HG02588 (cell line): ENCODE measurements around the gene NCF2.
"Not testable (repeated sequence)": the region's sequence is repeated elsewhere in the genome, so short reads cannot be mapped to it uniquely, and the experiment has no call there.

ENCODE experiments used
- ATAC-seq: cut with Tn5 transposase; IDR thresholded peaks from one replicate; pipeline ENCODE4 v1.9.1; 2021; ENCODE audit warnings: mild to moderate bottlenecking, moderate library complexity; ENCODE audit not compliant: unreplicated experiment

Gene NCF2, protein sequence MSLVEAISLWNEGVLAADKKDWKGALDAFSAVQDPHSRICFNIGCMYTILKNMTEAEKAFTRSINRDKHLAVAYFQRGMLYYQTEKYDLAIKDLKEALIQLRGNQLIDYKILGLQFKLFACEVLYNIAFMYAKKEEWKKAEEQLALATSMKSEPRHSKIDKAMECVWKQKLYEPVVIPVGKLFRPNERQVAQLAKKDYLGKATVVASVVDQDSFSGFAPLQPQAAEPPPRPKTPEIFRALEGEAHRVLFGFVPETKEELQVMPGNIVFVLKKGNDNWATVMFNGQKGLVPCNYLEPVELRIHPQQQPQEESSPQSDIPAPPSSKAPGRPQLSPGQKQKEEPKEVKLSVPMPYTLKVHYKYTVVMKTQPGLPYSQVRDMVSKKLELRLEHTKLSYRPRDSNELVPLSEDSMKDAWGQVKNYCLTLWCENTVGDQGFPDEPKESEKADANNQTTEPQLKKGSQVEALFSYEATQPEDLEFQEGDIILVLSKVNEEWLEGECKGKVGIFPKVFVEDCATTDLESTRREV

DNA sequence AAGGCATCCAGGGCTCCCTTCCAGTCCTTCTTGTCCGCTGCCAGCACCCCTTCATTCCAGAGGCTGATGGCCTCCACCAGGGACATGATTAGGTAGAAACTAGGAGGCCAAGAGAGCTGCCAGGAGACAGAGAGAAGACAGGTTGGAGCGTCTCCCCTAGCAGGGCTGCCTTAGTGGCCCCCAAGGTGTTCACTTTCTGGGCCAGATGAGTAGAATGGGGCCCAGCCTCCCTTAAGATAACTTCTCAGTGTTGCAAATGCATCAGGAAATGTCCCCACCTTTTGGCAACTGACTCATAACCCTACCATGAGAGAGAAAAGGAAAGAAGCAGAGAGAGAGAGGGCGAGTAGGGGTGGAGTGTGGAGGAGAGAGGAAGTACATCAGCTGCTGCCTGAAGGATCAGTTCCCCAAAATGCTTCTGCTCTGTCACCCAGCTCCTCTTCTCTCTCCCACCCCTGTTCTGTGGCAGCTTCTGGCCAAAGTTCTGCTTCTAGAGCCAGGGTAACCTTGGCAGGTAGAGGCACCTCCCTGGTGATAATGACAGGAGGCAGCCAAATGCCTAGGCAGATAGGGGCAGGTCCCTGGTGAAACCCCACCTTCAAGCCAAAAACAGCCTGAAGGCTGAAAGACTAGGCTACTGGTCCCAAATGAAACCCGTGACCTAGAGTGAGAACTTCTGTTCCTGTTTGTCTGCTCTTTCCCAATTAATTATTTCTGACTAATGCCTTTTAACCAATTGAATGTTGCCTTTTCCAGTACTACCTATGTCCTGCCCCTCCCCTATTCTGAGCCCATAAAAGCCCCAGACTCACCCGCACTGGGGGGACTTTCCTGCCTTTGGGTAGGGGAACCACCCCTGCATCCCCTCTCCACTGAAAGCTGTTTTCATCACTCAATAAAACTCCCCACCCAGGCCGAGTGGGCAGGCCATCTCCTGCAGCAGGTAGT, at the start of gene NCF2:
TSS of gene NCF2 (minus strand) at position 216 of the 948 bp plus-strand sequence. CDS start at position 86, 130 bp downstream.
- peak; percentile 86 for ATAC-seq

DNA sequence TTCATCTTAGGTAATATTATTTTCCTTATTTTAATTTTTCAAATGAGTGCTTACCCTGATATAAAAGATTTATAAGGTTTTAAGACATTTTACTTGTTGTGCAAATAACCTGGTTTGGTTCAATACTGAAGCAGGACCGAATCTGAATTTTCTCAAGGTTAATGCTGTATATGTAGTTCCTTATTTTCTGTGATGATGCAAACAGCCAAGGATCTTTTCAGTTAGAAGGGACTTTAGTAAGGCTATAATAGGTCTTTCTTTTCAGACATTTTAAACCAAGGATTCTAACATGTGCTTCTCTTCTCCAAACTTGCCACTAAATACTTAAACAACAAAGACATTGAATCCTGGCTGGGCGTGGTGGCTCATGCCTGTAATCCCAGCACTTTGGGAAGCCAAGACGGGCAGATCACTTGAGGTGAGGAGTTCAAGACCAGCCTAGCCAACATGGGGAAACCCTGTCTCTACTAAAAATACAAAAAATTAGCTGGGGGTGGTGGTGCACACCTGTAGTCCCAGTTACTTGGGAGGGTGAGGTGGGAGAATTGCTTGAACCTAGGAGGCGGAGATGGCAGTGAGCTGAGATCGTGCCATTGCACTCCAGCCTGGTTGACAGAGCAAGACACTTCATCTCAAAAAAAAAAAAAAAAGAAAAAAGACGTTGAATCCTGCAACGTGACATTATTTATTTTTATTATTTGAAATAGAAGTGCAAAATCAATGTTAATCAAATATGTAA, 48.6 kb upstream of the NCF2 start:
- ATAC-seq = no peak

DNA sequence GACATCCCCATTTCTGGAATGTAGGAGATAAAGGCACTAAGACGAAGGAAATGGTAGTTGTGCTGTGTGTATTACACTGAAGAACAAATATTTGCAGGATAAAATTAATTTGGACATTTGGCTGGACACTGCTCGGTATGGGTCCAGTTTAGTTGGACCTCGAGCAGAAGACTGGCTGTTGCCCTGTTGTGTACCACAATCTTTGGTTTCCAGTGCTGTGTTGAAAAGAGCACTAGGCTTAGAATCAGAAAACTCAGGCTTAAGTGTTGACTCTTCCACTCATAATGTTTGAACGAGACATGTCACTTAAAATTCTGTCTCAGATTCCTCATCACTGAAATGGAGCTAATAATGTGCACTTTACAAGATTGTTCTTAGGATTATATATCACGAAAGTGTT, 46.5 kb upstream of the NCF2 start:
- ATAC-seq = no peak

DNA sequence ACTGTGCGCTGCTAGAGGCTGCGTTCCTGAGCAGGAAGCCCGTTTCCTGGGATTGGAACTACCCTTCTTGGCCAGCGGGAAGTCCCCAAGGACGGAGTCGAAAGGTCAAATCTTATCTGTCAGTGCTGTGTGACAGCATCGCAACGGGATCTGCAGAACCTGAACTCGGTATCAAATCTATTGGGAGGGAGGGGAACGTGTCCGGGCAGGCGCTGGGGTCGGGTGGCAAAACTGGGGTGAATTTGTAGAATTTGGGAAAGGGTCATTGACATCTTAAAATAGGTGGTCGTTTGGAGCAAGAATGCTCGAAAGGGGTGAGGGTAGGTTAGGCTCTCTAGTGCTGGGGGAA, 46.0 kb upstream of the NCF2 start:
- no peak for ATAC-seq

DNA sequence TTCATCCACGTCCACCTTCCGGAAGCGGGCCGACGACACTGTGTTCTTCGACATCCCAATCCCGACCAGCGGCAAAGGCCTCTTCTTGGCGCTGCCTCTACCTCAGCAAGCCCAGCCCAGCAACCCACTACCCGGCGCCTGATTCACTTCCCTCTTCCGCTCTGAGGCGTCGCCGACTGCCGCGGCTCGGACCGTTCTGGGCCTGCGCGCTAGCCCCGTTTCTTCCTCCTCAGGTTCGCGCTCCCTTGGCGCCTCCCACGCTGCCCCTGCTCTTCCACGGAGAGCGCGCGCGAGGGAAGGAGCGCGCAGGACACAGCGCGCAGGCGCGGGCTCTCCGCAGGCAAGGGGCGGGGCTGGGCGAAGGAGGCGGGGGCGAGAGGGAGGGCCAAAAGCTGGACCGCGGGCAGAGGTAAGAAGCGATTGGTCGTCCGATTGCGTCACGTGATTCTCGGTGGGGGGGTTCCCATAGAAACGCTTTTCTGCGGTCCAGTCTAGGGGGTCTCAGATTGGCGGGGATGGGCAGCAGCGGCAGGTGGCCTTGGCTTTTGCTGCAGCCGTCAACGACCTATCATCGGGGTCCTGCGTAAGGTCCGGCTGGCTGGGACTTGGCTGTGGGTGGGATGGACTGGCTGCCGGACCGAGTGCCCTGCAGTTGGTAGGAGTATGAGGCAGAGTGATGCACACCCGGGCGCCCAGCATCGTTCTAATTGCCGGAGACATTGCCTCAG, 45.5 kb upstream of the NCF2 start, which contains the start of gene ARPC5:
TSS of gene ARPC5 (minus strand) at position 178 of the 728 bp plus-strand sequence. CDS start at position 54, 124 bp downstream.
- peak; percentile 83 for ATAC-seq

DNA sequence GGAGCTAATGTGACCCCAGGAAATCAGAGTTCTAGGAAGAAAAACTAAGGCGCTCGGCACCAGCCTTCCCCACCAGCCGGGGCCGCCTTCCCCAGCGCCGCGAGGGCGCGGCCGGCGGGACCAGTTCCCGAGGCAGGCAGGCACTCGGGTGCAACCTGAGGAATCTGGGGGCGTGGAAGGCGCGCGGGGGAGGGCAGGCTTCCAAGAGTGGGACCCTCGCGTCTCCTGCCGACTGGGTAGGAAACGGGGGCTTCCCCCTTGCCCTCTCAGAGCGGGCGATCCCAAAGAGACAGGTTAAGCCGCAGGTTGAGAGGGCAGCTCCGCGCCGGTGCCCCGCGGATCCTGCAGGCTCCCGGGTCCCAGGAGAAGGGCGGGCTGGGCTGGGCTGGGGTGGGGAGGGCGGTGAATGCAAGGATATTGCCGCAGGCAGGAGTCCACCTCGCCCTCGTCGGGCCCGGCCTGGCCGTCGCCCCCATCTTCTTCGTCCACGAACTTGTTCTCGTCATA, 44.9 kb upstream of the NCF2 start:
- peak; percentile 11 for ATAC-seq

DNA sequence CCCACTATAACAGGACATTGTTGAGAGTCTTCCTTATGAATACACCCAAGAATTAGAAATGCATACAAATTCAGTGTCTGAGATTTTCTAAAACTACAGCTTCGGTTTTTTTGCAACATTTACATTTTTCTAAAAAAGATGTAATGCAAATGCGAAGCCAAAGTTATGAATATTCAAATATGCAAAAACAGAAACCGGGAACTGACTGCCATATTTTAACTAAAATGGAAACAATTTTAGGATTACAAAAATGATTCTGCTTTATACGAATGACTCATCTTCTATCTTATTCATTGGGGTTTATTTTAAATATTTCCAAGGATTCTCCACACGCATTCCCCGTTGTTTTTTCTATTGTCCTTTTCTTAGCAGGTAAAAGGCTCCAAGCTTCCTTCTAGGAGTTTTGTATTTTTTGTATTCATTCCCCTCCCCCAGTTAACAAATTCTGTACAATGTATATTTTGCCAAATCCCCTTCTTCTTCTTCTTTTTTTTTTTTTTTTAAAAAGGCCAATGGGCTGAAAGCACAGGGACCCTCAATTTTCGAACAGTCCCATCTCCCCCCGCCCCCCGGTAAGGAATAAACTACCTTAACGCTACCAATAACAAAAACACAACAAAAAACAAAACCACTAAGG, 44.3 kb upstream of the NCF2 start:
- ATAC-seq = no peak

DNA sequence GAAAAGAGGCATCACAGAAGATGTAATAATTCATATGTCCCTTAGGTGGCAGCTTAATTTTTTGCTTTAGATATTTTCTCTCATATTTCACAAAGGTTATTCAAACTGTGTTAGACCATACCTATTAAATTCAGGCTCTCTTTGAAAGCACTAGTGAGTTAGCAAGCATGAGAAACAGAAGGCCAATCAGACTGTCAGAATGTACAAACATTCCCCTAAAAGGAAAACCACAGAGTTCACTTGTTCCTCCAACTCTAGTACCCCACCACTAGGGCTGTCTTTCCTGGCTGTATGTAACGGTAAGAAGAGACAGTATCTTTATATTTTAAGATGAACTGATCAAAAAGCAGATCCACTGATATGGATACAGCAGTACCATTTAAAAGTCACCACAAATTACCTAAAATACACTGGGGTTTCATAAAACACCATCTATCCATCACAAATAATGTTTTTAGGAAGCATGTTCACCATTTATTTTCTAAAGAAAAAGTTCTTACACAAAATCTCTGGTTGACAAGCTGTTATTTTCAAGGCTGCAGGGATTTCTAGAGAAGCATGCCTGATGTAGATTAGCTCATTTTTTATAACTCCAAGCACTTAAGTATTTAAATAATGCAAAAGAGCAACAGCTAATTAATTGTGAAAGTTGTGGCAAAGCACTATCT, 43.6 kb upstream of the NCF2 start:
- peak; percentile 39 for ATAC-seq

DNA sequence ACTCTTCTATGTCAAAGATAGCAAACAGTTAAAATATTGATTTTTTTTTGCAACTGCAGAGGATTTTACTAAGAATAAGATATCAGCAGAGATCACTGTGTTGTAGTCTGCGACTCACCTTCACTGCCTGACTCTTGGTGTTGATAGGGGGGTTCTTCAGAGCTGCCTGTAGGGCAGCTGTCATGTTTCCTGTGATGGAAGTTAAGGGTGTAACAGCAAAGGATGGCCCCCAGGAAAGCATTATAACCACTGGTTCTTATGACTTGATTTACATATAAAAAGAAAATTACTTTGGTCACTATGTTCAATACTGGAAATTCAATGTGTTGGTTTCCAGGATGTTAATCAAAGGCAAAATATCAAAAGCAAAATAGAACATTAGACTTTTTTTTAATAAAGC, 42.7 kb upstream of the NCF2 start:
- no peak for ATAC-seq

DNA sequence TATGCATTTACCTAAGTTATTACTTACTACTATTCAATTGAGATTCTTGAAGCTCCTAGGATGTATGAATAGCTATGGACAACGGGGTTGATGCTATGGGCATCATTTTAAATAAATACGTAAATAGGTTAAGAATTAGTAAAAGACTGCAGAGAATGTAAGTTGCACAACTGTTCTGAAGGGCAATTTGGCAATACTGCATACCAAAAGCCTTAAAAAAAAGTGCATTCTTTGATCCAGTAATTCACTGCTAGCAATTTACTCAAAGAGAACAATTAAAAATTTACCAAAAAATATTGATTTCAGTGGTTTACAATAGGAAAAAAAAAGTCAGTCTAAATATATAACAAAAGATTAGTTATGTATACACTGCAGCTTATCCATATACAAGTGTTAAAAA, 41.9 kb upstream of the NCF2 start:
- ATAC-seq = no peak

DNA sequence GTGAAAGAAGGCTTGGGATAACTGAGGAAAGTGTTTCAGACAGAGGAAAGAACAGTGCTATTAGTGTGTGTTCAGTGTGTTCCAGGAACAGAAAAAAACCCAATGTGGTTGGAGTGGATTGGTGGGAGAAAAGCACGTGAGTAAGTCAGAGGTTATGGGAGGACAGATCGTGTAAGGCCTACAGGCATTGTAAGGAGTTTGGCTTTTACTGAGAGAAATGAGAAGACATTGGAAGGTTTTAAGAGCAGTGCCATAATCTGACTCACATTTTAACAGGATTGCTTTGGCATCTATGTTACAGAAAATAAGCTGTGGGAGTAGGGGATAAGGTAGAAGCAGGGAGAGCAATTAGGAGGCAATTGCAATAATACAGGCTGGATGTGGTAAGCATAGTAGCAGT, 40.5 kb upstream of the NCF2 start:
- ATAC-seq = no peak

DNA sequence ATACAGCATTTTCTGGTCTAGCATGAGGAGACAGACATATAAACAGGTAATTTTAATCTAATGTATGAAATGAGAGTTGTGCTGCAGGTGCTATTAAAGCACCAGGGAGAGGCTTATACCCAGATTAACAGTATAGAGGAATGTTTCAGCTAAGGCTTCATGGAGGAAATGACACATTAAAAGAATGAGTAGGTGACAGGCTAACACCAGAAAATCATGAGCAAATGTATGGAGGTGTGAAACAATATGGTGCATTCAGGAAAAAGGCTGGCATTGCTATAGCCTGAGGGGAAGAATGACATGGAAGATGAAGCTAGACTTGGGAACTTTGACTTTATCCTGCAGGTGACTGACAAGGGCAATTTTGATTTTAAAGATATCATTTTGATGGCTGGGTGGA, 38.3 kb upstream of the NCF2 start:
- no peak for ATAC-seq

DNA sequence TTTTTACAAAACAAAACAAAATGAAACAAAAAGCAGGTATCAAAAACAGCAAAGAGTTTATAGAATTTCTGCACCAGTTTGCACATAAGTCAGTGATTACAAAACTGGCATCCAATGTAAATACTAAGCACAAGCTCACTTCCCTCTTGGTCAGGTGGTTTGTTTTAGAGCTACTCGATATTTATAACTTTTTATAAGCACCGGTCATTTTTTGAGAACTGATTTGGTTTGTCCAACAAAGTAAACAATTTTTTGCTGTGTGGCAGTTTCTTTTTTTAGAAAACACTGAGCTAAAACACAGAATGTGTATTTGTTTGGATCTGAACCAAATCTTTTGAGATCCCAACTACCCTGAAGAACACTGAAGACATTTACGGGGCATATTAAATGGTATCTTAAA, 36.0 kb upstream of the NCF2 start:
- not testable (repeated sequence) for ATAC-seq

DNA sequence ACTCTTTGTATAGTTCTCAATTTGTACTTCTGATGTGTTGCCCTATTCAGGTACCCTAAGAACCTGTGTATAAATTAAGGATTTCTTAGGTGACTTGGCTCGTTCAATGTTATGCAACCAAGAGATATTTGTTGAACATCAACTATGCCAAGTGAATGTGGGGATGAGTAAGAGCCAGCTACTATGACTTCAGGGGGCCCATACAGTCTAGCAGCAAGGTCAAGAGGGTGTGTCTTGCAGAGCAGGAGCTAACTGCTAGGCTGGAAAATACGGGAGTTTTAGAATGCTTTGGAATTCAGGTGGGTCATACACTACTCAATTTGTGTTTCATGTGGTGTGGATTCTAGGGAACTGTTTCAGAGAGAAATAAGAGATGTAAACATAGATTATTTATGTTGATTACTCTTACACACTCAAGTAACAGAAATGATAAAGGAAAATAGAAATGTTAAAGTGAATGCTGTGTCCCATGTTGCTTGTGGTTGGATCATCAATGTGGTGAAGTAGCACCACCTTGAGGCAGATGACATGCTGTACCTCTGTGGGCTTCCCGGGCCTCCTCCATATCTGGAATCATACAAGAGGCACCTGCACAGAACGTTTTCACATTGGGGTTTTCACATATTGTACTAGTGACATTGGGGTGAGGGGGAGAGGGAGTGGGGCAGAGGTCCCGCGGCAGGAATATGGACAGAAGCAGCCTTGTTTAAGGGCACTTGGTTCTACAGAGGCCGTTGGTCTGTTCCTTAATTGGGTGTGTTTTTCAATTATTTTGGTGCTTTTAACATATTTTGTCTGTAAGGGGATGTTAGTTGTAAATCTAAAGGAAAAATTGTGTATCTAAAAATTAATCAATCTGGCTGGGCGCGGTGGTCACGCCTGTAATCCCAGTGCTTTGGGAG, 32.9 kb upstream of the NCF2 start:
- peak; percentile 92 for ATAC-seq

DNA sequence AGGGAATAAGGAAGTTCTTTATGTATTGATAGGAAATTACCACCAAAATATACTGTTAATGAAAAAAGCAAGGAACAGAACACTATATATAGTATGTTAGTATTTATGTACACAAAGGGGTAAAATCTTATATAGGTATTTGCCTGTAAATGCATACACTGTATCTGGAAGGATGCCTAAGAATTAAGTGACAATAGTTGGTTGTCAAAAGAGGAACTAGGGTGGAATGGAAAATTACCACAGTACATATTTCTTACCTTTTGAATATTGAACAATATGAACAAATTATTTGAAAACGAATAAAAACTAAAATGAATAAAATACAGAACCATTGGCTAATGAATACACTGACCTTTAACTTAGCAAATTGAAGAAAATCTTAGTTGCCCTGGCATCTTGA, 31.8 kb upstream of the NCF2 start:
- no peak for ATAC-seq

DNA sequence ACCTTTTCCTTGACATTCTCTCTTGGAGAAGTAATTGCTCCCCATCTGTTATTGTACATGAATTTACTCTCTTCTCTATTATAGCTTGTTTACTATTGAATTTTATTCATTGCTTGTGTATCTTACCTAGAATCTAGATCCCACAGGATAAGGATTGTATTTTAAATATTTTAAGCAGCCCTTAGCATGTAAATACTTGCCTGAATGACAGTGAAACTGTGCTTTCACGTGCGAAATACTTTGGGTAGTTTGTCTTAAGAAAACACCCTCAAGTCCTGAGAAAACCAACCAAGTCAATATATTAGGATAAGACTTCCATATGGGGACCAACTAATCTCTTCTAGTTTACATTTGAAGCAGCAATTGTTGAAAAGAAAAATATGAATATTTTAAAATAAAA, 30.1 kb upstream of the NCF2 start:
- ATAC-seq = no peak

DNA sequence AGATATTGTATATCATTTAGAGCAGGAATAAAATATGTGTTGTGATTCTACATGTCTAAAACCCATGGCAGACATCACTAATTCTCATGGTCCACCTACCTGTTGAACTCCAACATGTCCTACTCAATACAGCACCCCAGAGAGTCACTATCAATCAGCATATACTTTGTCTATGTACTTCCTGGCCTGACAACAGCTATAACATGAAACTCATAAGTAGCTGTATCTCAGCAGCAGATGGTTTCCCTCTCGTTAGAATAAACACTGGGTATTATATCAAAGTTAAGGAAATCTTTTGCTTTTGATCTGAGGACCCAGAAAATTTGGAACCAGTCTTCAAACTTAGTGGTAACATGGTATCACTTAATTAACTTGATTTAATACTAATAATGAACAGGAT, 29.5 kb upstream of the NCF2 start:
- ATAC-seq = no peak

DNA sequence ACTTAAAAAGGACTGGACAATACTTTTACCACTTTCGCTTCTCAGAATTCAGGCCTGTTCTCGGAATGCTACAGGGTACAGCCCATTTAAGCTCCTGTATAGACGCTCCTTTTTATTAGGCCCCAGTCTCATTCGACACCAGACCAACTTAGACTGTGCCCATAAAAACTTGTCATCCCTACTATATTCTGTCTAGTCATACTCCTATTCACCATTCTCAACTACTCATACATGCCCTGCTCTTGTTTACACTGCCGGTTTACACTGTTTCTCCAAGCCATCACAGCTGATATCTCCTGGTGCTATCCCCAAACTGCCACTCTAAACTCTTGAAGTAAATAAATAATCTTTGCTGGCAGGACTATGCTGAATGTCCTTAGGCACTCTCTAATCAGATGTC, 27.9 kb upstream of the NCF2 start:
- not testable (repeated sequence) for ATAC-seq
